Suprapubic skin (tissue), 4 donors: ENCODE data around the gene WDPCP. TPM values are rescaled to one million over a fixed set of nuclear protein-coding genes. Genes with fewer than 3 reads are reported as not detected.
"Not testable (repeated sequence)": the region's sequence is repeated elsewhere in the genome, so short reads cannot be mapped to it uniquely, and the experiment has no call there.

Experiments used
- DNase-seq, 2 donors: peaks; one replicate each; pipeline ENCODE4 v3.0.0-alpha.2; 2019; ENCODE audit warnings: low spot score in 2 of 2
- H3K27ac ChIP-seq: fragments of 200-600 bp; sonication (generic); one replicate; pipeline ENCODE4 v1.5.1; 2019
- H3K27me3 ChIP-seq: fragments of 200-600 bp; sonication (generic); one replicate; pipeline ENCODE4 v1.5.1; 2019
- H3K36me3 ChIP-seq: fragments of 200-600 bp; sonication (generic); one replicate; pipeline ENCODE4 v1.5.1; 2019
- H3K4me1 ChIP-seq: fragments of 200-600 bp; sonication (generic); one replicate; pipeline ENCODE4 v1.5.1; 2019
- H3K4me3 ChIP-seq: fragments of 200-600 bp; sonication (generic); one replicate; pipeline ENCODE4 v1.5.1; 2019; ENCODE audit warnings: mild to moderate bottlenecking
- H3K9me3 ChIP-seq: fragments of 200-600 bp; sonication (generic); one replicate; pipeline ENCODE4 v1.5.1; 2019
- EP300 ChIP-seq: sonication (generic); formaldehyde crosslinking; IDR thresholded peaks from one replicate; pipeline ENCODE4 v1.6.1; 2017; ENCODE audit warnings: antibody characterized with exemption
- POLR2A ChIP-seq, 2 donors: fragments of 450-650 bp; IDR thresholded peaks; one replicate each; pipeline ENCODE4 v1.6.1; 2017; ENCODE audit warnings: antibody characterized with exemption in 2 of 2, mild to moderate bottlenecking in 2 of 2, moderate library complexity in 2 of 2
- POLR2AphosphoS5 ChIP-seq, 3 donors: sonication (generic); formaldehyde crosslinking; IDR thresholded peaks; one replicate each; pipeline ENCODE4 v1.6.1; 2017; ENCODE audit warnings: antibody characterized with exemption in 3 of 3
- WGBS: methylation state at CpG from one replicate; pipeline ENCODE4 v1.1.5; 2018; 5-methylcytosine and 5-hydroxymethylcytosine counted together
- total RNA-seq, 4 donors: library from RNA; depleted of rRNA; stranded (reverse); fragments of >200 nt; gene quantifications; one replicate each; pipeline ENCODE4 v1.1.0, GENCODE V29; 2016
- TF ChIP-seq, protein P1 (sequence below), 2 donors: fragments of 200-600 bp in 1 of 2; fragments of 450-650 bp in 1 of 2; sonication (generic) in 1 of 2; IDR thresholded peaks; one replicate each; pipeline ENCODE4 v1.5.1; 2016 to 2019; ENCODE audit warnings: antibody characterized with exemption in 2 of 2, mild to moderate bottlenecking in 1 of 2, moderate library complexity in 1 of 2

WDPCP gene
- total RNA-seq, 4 donors from 2014 or later: 6.7 to 18.7 (median 9.7) TPM

DNA sequence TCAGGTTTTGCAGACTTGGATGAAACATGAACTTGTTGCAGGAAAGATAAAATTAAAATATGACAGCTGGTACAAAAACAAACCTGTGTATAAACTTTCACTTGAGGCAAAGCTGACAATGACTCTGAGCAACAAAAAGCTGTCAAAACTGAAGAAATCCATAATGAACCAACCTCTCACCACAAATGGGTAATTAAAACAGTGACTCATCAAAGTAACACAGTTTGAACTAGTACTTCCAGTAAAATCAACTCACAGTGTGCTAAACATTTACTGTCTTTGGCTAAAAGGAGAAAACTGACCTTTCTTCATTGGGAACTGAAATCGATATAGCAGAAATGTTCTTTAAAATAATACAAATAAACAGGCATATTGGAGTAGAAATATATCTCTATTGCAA, 209.7 kb downstream of the WDPCP start:
- Histone ChIP-seq H3K27me3 (no peaks in the 10 kb centered on the region), H3K36me3 (no peaks in the 10 kb centered on the region), H3K27ac (no peak overlapping the region), H3K4me3 (no peak overlapping the region), H3K9me3 (no peaks in the 10 kb centered on the region), H3K4me1 (peaks cover 5% of the 10 kb centered on the region)
- TF ChIP-seq POLR2A (IDR thresholded peaks at IDR 0.05) (no peak), EP300 (no peak), POLR2AphosphoS5 (IDR thresholded peaks at IDR 0.05) (no peak)
- TF ChIP-seq, protein P1, sequence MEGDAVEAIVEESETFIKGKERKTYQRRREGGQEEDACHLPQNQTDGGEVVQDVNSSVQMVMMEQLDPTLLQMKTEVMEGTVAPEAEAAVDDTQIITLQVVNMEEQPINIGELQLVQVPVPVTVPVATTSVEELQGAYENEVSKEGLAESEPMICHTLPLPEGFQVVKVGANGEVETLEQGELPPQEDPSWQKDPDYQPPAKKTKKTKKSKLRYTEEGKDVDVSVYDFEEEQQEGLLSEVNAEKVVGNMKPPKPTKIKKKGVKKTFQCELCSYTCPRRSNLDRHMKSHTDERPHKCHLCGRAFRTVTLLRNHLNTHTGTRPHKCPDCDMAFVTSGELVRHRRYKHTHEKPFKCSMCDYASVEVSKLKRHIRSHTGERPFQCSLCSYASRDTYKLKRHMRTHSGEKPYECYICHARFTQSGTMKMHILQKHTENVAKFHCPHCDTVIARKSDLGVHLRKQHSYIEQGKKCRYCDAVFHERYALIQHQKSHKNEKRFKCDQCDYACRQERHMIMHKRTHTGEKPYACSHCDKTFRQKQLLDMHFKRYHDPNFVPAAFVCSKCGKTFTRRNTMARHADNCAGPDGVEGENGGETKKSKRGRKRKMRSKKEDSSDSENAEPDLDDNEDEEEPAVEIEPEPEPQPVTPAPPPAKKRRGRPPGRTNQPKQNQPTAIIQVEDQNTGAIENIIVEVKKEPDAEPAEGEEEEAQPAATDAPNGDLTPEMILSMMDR (IDR thresholded peaks at IDR 0.05): no peak
- DNase-seq: no peak
- 72% methylated on average over 1 of the region's 1 CpG for WGBS

DNA sequence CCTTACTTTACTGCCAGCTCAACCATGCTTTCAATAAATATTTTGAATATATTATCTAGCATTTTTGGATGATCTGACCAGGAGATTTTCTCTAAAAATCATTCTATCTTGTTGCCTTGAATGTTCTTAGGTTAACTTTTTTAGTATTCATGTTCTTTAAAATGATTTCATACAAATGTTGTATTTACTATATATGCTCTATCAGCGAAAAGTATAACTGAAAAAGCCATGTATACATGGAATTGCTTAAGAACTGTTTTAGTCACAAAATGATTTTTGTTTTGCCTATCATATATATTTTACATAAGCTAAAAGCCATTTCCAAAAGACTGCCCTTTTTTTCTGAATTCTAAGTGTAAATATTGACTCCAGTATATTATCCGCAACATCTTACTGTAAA, 213.9 kb downstream of the WDPCP start:
- DNase-seq: no peak
- Histone ChIP-seq H3K9me3 (peaks cover 4% of the 10 kb centered on the region), H3K4me3 (no peak overlapping the region), H3K27me3 (no peaks in the 10 kb centered on the region), H3K36me3 (no peaks in the 10 kb centered on the region), H3K4me1 (peaks cover 5% of the 10 kb centered on the region), H3K27ac (no peak overlapping the region)
- TF ChIP-seq, protein P1 (IDR thresholded peaks at IDR 0.05): no peak
- no peak for TF ChIP-seq EP300
- no peak for TF ChIP-seq POLR2AphosphoS5 (IDR thresholded peaks at IDR 0.05)
- TF ChIP-seq POLR2A (IDR thresholded peaks at IDR 0.05): no peak
- WGBS: 100% methylated on average over 2 of the region's 2 CpGs

DNA sequence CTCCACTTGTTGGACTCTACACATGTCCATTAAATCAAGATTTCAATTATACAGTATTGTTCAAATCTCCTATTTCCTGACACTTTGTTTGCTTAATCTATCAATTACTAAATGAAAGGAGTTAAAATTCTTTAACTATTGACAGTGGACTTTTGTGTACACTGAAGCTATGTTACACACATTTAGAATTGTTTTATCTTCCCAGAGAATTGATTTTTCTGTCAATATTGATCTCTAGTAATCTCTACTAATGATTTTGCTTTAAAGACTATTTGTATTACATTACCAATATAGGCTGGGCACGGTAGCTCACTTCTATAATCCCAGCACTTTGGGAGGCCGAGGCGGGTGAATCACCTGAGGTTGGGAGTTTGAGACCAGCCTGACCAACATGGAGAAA, 215.7 kb downstream of the WDPCP start:
- peaks cover 4% of the 10 kb centered on the region for H3K9me3 ChIP-seq
- H3K27ac ChIP-seq: no peak overlapping the region
- H3K4me3 ChIP-seq: no peak overlapping the region
- no peaks in the 10 kb centered on the region for H3K36me3 ChIP-seq
- DNase-seq: no peak
- 96% methylated on average over 3 of the region's 3 CpGs for WGBS
- TF ChIP-seq EP300 (no peak), POLR2A (IDR thresholded peaks at IDR 0.05) (no peak), POLR2AphosphoS5 (IDR thresholded peaks at IDR 0.05) (no peak)
- TF ChIP-seq, protein P1 (IDR thresholded peaks at IDR 0.05): no peak
- H3K27me3 ChIP-seq: no peaks in the 10 kb centered on the region
- no peaks in the 10 kb centered on the region for H3K4me1 ChIP-seq

DNA sequence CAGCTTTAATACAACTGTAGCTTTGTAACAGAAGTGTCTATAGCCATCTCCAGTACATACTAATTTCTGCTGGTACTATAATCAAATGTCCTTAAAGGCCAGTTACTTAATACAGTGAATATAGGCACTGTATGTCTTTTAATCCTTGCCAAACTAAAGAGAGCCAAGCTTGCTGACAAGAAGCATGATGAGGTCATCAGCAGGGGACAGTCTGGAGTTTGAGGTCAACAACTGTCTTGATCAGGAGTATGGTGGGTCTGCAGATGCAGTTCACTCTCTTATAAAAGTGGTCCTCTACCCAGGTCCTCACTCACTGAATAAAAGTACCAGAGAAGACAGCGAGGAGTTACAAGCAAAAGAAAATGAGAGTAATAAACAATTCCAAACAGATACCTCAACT, 219.1 kb downstream of the WDPCP start:
- peaks cover 4% of the 10 kb centered on the region for H3K9me3 ChIP-seq
- no peaks in the 10 kb centered on the region for H3K36me3 ChIP-seq
- H3K4me3 ChIP-seq: no peak overlapping the region
- no peaks in the 10 kb centered on the region for H3K27me3 ChIP-seq
- TF ChIP-seq, protein P1 (IDR thresholded peaks at IDR 0.05): no peak
- TF ChIP-seq POLR2AphosphoS5 (IDR thresholded peaks at IDR 0.05) (no peak), POLR2A (IDR thresholded peaks at IDR 0.05) (no peak), EP300 (no peak)
- DNase-seq: no peak
- WGBS: 97% methylated on average over 1 of the region's 1 CpG
- no peaks in the 10 kb centered on the region for H3K4me1 ChIP-seq
- no peak overlapping the region for H3K27ac ChIP-seq

DNA sequence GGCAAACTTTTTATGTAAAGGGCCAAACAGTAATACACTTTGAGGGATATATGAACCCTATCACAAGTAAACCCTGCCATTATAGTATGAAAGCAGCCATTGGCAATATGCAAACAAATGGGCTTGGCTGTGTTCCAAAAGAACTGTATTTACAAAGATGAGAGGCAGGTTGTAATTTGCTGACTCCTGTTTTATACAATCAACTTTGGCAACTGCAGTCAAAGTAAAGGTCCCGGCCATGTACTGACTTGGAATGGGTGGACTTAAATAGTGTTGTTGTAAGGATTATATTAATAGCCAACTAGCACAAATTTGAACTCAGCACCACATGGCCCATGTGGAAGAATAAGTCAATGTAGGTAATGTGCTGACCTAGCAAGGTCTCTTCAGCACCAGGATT, 223.4 kb downstream of the WDPCP start:
- no peaks in the 10 kb centered on the region for H3K4me1 ChIP-seq
- H3K27me3 ChIP-seq: no peaks in the 10 kb centered on the region
- WGBS: 24% methylated on average over 1 of the region's 1 CpG
- no peak overlapping the region for H3K4me3 ChIP-seq
- H3K9me3 ChIP-seq: no peaks in the 10 kb centered on the region
- H3K36me3 ChIP-seq: peaks cover under 1% of the 10 kb centered on the region
- TF ChIP-seq, protein P1 (IDR thresholded peaks at IDR 0.05): no peak
- H3K27ac ChIP-seq: no peak overlapping the region
- no peak for DNase-seq

DNA sequence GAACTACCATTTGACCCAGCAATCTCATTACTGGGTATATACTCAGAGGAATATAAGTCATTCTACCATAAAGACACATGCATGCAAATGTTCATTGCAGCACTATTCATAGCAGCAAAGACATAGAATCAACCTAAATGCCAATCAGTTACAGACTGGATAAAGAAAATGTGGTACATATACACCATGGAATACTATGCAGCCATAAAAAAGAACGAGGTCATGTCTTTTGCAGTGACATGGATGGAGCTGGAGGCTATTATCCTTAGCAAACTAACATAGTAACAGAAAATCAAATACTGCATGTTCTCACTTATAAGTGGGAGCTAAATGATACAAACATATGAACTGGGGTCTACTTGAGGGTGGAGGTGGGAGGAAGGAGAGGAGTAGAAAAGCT, 230.6 kb downstream of the WDPCP start:
- not testable (repeated sequence) for DNase-seq, H3K4me1 ChIP-seq, H3K9me3 ChIP-seq, H3K27me3 ChIP-seq, H3K4me3 ChIP-seq, H3K27ac ChIP-seq
- WGBS: 94% methylated on average over 1 of the region's 1 CpG
- H3K36me3 ChIP-seq: peaks cover 12% of the 10 kb centered on the region
